ENCODE measurements around the gene PAH.

The PAH gene

GRCh38 chr12:102917026-102917787 is at the start of gene PAH:
TSS of gene PAH (minus strand) at chr12:102917244. CDS start at chr12:102917130, 114 bp downstream.
- no peaks in the 10 kb centered on the region for H3K36me3 ChIP-seq (ENCODE audit: control insufficient read depth, insufficient read depth, low read length)
- no peak within 1 kb of the TSS; the same call in 1 of the 2 replicates for H3K4me3 ChIP-seq (ENCODE audit: low read length)
- 0 out of 2 replicates have a peak, but pooled peaks cover 2% of the 10 kb centered on the region for H3K4me1 ChIP-seq (ENCODE audit: control insufficient read depth, insufficient read depth, low read length)
- H3K27ac ChIP-seq (ENCODE audit: low read length): no peak within 1 kb of the TSS
- WGBS (ENCODE audit: insufficient coverage, insufficient read length): no CpG with 5 or more reads among the region's 30 CpGs
- peak; percentile 27 for DNase-seq (ENCODE audit: low read depth, low spot score)
- H3K27me3 ChIP-seq (ENCODE audit: control insufficient read depth, insufficient read depth, low read length): no peaks in the 10 kb centered on the region
- H3K9me3 ChIP-seq (ENCODE audit: control insufficient read depth, insufficient read depth, low read length): no peaks in the 10 kb centered on the region

GRCh38 chr12:102966200-102966863 is 49.3 kb upstream of the PAH start:
- no peak for DNase-seq (ENCODE audit: low read depth, low spot score)
- H3K27me3 ChIP-seq (ENCODE audit: control insufficient read depth, insufficient read depth, low read length): peaks cover 53% of the 10 kb centered on the region
- WGBS (ENCODE audit: insufficient coverage, insufficient read length): no CpG with 5 or more reads among the region's 12 CpGs

GRCh38 chr12:102965281-102966155 is 48.5 kb upstream of the PAH start:
- WGBS (ENCODE audit: insufficient coverage, insufficient read length): no CpG with 5 or more reads among the region's 38 CpGs
- peaks cover 61% of the 10 kb centered on the region for H3K27me3 ChIP-seq (ENCODE audit: control insufficient read depth, insufficient read depth, low read length)

More at GRCh38 chr12:102966200-102966863, 49.3 kb upstream of the PAH start:
- peaks cover 3% of the 10 kb centered on the region for H3K9me3 ChIP-seq (ENCODE audit: control insufficient read depth, insufficient read depth, low read length)
- H3K4me1 ChIP-seq (ENCODE audit: control insufficient read depth, insufficient read depth, low read length): peaks cover 2% of the 10 kb centered on the region
- H3K36me3 ChIP-seq (ENCODE audit: control insufficient read depth, insufficient read depth, low read length): no peaks in the 10 kb centered on the region
- H3K27ac ChIP-seq (ENCODE audit: low read length): no peak overlapping the region
- no peak overlapping the region for H3K4me3 ChIP-seq (ENCODE audit: low read length)

GRCh38 chr12:102964872-102965271 is 47.8 kb upstream of the PAH start:
- peaks cover 2% of the 10 kb centered on the region for H3K4me1 ChIP-seq (ENCODE audit: control insufficient read depth, insufficient read depth, low read length)
- H3K27me3 ChIP-seq (ENCODE audit: control insufficient read depth, insufficient read depth, low read length): peaks cover 66% of the 10 kb centered on the region
- peak overlapping the region; percentile 19; the same call in 1 of the 2 replicates for H3K4me3 ChIP-seq (ENCODE audit: low read length)
- H3K27ac ChIP-seq (ENCODE audit: low read length): no peak overlapping the region
- WGBS (ENCODE audit: insufficient coverage, insufficient read length): no CpG with 5 or more reads among the region's 21 CpGs
- peaks cover 3% of the 10 kb centered on the region for H3K9me3 ChIP-seq (ENCODE audit: control insufficient read depth, insufficient read depth, low read length)
- no peaks in the 10 kb centered on the region for H3K36me3 ChIP-seq (ENCODE audit: control insufficient read depth, insufficient read depth, low read length)
- DNase-seq (ENCODE audit: low read depth, low spot score): no peak

More at GRCh38 chr12:102965281-102966155, 48.5 kb upstream of the PAH start:
- H3K36me3 ChIP-seq (ENCODE audit: control insufficient read depth, insufficient read depth, low read length): no peaks in the 10 kb centered on the region
- no peak overlapping the region; the same call in 1 of the 2 replicates for H3K4me3 ChIP-seq (ENCODE audit: low read length)
- no peak overlapping the region for H3K27ac ChIP-seq (ENCODE audit: low read length)
- peaks cover 3% of the 10 kb centered on the region for H3K9me3 ChIP-seq (ENCODE audit: control insufficient read depth, insufficient read depth, low read length)
- DNase-seq (ENCODE audit: low read depth, low spot score): no peak
- peaks cover 2% of the 10 kb centered on the region for H3K4me1 ChIP-seq (ENCODE audit: control insufficient read depth, insufficient read depth, low read length)

- Histone ChIP-seq H3K4me1 (ENCODE audit: control insufficient read depth, insufficient read depth, low read length) (peaks cover 2% of the 10 kb centered on the region), H3K4me3 (ENCODE audit: low read length) (no peak overlapping the region), H3K36me3 (ENCODE audit: control insufficient read depth, insufficient read depth, low read length) (no peaks in the 10 kb centered on the region), H3K27ac (ENCODE audit: low read length) (no peak overlapping the region), H3K9me3 (ENCODE audit: control insufficient read depth, insufficient read depth, low read length) (peaks cover 3% of the 10 kb centered on the region), H3K27me3 (ENCODE audit: control insufficient read depth, insufficient read depth, low read length) (peaks cover 76% of the 10 kb centered on the region)
- DNase-seq (ENCODE audit: low read depth, low spot score): no peak
- no CpG with 5 or more reads among the region's 4 CpGs for WGBS (ENCODE audit: insufficient coverage, insufficient read length)
Measured at GRCh38 chr12:102963796-102964195, 46.8 kb upstream of the PAH start.

- H3K4me1 ChIP-seq (ENCODE audit: control insufficient read depth, insufficient read depth, low read length): peaks cover 6% of the 10 kb centered on the region
- H3K27me3 ChIP-seq (ENCODE audit: control insufficient read depth, insufficient read depth, low read length): peaks cover 81% of the 10 kb centered on the region
- peaks cover 3% of the 10 kb centered on the region for H3K9me3 ChIP-seq (ENCODE audit: control insufficient read depth, insufficient read depth, low read length)
- H3K36me3 ChIP-seq (ENCODE audit: control insufficient read depth, insufficient read depth, low read length): no peaks in the 10 kb centered on the region
- H3K4me3 ChIP-seq (ENCODE audit: low read length): no peak overlapping the region
- no peak for DNase-seq (ENCODE audit: low read depth, low spot score)
- no CpG with 5 or more reads among the region's 3 CpGs for WGBS (ENCODE audit: insufficient coverage, insufficient read length)
- no peak overlapping the region for H3K27ac ChIP-seq (ENCODE audit: low read length)
Measured at GRCh38 chr12:102962986-102963385, 45.9 kb upstream of the PAH start.

- WGBS (ENCODE audit: insufficient coverage, insufficient read length): no CpG with 5 or more reads among the region's 11 CpGs
- peaks cover 6% of the 10 kb centered on the region for H3K4me1 ChIP-seq (ENCODE audit: control insufficient read depth, insufficient read depth, low read length)
- no peaks in the 10 kb centered on the region for H3K36me3 ChIP-seq (ENCODE audit: control insufficient read depth, insufficient read depth, low read length)
- H3K27ac ChIP-seq (ENCODE audit: low read length): no peak overlapping the region
- H3K27me3 ChIP-seq (ENCODE audit: control insufficient read depth, insufficient read depth, low read length): peaks cover 82% of the 10 kb centered on the region
- H3K9me3 ChIP-seq (ENCODE audit: control insufficient read depth, insufficient read depth, low read length): peaks cover 3% of the 10 kb centered on the region
- no peak overlapping the region for H3K4me3 ChIP-seq (ENCODE audit: low read length)
- DNase-seq (ENCODE audit: low read depth, low spot score): no peak
Measured at GRCh38 chr12:102962532-102962931, 45.5 kb upstream of the PAH start.

DNA sequence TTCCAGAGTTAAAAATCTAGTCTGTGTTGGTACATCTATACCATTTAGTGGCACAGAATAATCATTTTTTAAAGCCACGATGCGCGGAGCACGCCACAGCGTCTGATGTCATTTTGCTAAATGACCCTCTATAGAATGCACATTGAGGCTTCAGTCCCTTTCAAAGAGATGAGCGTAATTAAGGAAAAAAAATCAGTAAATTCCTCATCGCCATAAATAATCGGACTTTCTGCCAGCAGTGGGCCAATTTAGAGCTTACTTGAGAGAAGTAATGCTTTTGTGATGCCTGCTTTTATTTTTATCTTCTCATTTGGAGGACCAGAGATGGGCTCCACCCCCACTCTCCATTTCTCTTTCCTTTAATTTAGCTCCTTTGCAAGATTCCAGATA is 44.4 kb upstream of the PAH start:
- H3K4me1 ChIP-seq (ENCODE audit: control insufficient read depth, insufficient read depth, low read length): peaks cover 6% of the 10 kb centered on the region; the same call in 1 of the 2 replicates
- no CpG with 5 or more reads among the region's 8 CpGs for WGBS (ENCODE audit: insufficient coverage, insufficient read length)
- no peaks in the 10 kb centered on the region for H3K36me3 ChIP-seq (ENCODE audit: control insufficient read depth, insufficient read depth, low read length)
- H3K9me3 ChIP-seq (ENCODE audit: control insufficient read depth, insufficient read depth, low read length): peaks cover 3% of the 10 kb centered on the region
- H3K27ac ChIP-seq (ENCODE audit: low read length): no peak overlapping the region
- DNase-seq (ENCODE audit: low read depth, low spot score): no peak
- peaks cover 83% of the 10 kb centered on the region for H3K27me3 ChIP-seq (ENCODE audit: control insufficient read depth, insufficient read depth, low read length)
- no peak overlapping the region for H3K4me3 ChIP-seq (ENCODE audit: low read length)

DNA sequence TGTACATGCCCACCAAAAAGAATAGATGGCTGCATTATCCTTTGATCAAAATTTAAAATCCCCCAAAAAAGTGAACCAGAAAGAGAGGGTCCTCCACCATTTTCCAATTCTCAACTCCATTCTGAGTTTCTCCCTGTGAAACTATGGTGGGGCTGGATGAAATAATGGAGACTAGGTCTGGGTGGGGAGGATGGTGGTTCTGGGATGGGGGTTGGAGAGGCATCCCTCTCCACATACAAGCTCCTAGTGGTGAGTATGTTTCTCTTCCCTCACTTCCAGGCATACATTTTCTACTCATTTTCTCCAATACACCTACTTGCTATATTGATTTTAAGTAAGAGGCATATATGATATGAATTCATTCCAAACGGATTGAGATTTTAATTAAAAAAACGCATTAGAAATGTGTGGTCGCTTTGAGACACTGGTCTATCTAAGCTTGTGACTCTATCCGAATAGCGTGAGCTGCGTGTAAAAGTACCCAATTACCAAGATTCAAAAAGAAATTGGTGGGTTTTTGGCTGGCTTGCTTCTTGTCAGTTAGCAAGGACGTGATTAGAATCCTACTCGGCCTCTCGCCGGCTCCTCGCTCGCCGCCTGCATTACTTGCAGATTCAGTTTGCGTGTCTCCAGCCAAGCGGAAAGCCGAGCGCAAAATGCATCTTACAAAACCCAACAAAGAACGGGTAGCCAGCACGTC is 43.9 kb upstream of the PAH start:
- no CpG with 5 or more reads among the region's 19 CpGs for WGBS (ENCODE audit: insufficient coverage, insufficient read length)
- Histone ChIP-seq H3K4me1 (ENCODE audit: control insufficient read depth, insufficient read depth, low read length) (peaks cover 6% of the 10 kb centered on the region; the same call in 1 of the 2 replicates), H3K36me3 (ENCODE audit: control insufficient read depth, insufficient read depth, low read length) (no peaks in the 10 kb centered on the region), H3K27ac (ENCODE audit: low read length) (no peak overlapping the region), H3K27me3 (ENCODE audit: control insufficient read depth, insufficient read depth, low read length) (peaks cover 83% of the 10 kb centered on the region), H3K4me3 (ENCODE audit: low read length) (no peak overlapping the region), H3K9me3 (ENCODE audit: control insufficient read depth, insufficient read depth, low read length) (peaks cover 3% of the 10 kb centered on the region)
- no peak for DNase-seq (ENCODE audit: low read depth, low spot score)

Data from iPS DF 6.9 (cell line).